Tibial artery (tissue), 4 donors: ENCODE measurements around the gene TIMMDC1.

Experiments
- DNase-seq, 2 donors: peaks; one replicate each; pipeline ENCODE4 v3.0.0-alpha.2; 2019
- H3K27ac ChIP-seq, 2 donors: fragments of 200-600 bp; sonication (generic) in 1 of 2; 1 replicate in 1 of 2; 2 replicates in 1 of 2; pipeline ENCODE4 v1.5.1; 2018 to 2019; ENCODE audit warnings: mild to moderate bottlenecking in 1 of 2
- H3K27me3 ChIP-seq, 2 donors: fragments of 200-600 bp; sonication (generic) in 1 of 2; one replicate each; pipeline versions ENCODE4 v1.5.1 to v1.6.0; 2016 to 2019
- H3K36me3 ChIP-seq, 3 donors: fragments of 200-600 bp; sonication (generic) in 2 of 3; one replicate each; pipeline ENCODE4 v1.5.1; 2016 to 2019; ENCODE audit warnings: mild to moderate bottlenecking in 2 of 3
- H3K4me1 ChIP-seq, 4 donors: fragments of 200-600 bp; sonication (generic) in 2 of 4; 1 replicate in 3 of 4; 2 replicates in 1 of 4; pipeline ENCODE4 v1.5.1; 2016 to 2019
- H3K4me3 ChIP-seq, 2 donors: fragments of 200-600 bp; sonication (generic) in 1 of 2; 1 replicate in 1 of 2; 2 replicates in 1 of 2; pipeline ENCODE4 v1.5.1; 2018 to 2019; ENCODE audit warnings: mild to moderate bottlenecking in 2 of 2
- H3K9me3 ChIP-seq, 3 donors: fragments of 200-600 bp; sonication (generic) in 1 of 3; one replicate each; pipeline ENCODE4 v1.5.1; 2016 to 2019
- CTCF ChIP-seq, 2 experiments: fragments of 200-600 bp in 1 of 2; fragments of 450-650 bp in 1 of 2; IDR thresholded peaks; one replicate each; pipeline ENCODE4 v1.5.1; 2017 to 2019; ENCODE audit warnings: antibody characterized with exemption in 2 of 2, mild to moderate bottlenecking in 1 of 2, moderate library complexity in 1 of 2
- intact Hi-C: fragments of 100-400 bp; cut with DNase I; formaldehyde crosslinking; loops from one replicate; pipeline ENCODE4 v1.15.0; 2023; ENCODE audit warnings: low total_unique reads

Gene TIMMDC1

GRCh38 chr3:119555309-119555735 is 57.0 kb downstream of the TIMMDC1 start:
- no peaks in the 10 kb centered on the region for H3K4me1 ChIP-seq
- no peak overlapping the region for H3K4me3 ChIP-seq
- no peaks in the 10 kb centered on the region for H3K36me3 ChIP-seq
- no peaks in the 10 kb centered on the region for H3K27me3 ChIP-seq
- TF ChIP-seq CTCF (IDR thresholded peaks at IDR 0.05), result no peak
- intact Hi-C loops, result no loop called here
- H3K9me3 ChIP-seq, result no peaks in the 10 kb centered on the region
- DNase-seq, result no peak
- H3K27ac ChIP-seq, result no peak overlapping the region

GRCh38 chr3:119555929-119556328 is 57.6 kb downstream of the TIMMDC1 start:
- intact Hi-C loops, result no loop called here
- H3K27ac ChIP-seq, result no peak overlapping the region
- no peak for DNase-seq
- H3K27me3 ChIP-seq, result no peaks in the 10 kb centered on the region
- no peaks in the 10 kb centered on the region for H3K4me1 ChIP-seq
- TF ChIP-seq CTCF (IDR thresholded peaks at IDR 0.05), result no peak
- H3K36me3 ChIP-seq, result no peaks in the 10 kb centered on the region
- H3K4me3 ChIP-seq, result no peak overlapping the region
- no peaks in the 10 kb centered on the region for H3K9me3 ChIP-seq

GRCh38 chr3:119557192-119557876 is 59.0 kb downstream of the TIMMDC1 start:
- Histone ChIP-seq H3K9me3 (no peaks in the 10 kb centered on the region), H3K27ac (no peak overlapping the region), H3K36me3 (no peaks in the 10 kb centered on the region), H3K27me3 (no peaks in the 10 kb centered on the region), H3K4me3 (no peak overlapping the region), H3K4me1 (no peaks in the 10 kb centered on the region)
- DNase-seq, result no peak
- TF ChIP-seq CTCF (IDR thresholded peaks at IDR 0.05), result no peak
- intact Hi-C loops, result no loop called here

- no peaks in the 10 kb centered on the region for H3K4me1 ChIP-seq
Observed at GRCh38 chr3:119557877-119558269, 59.5 kb downstream of the TIMMDC1 start.

GRCh38 chr3:119558626-119559317 is 60.4 kb downstream of the TIMMDC1 start:
- H3K4me3 ChIP-seq, result no peak overlapping the region
- no peaks in the 10 kb centered on the region for H3K27me3 ChIP-seq
- intact Hi-C loops, result no loop called here
- no peak for TF ChIP-seq CTCF (IDR thresholded peaks at IDR 0.05)
- no peak for DNase-seq
- no peaks in the 10 kb centered on the region for H3K9me3 ChIP-seq
- H3K27ac ChIP-seq, result no peak overlapping the region
- no peaks in the 10 kb centered on the region for H3K4me1 ChIP-seq
- no peaks in the 10 kb centered on the region for H3K36me3 ChIP-seq

More at GRCh38 chr3:119557877-119558269, 59.5 kb downstream of the TIMMDC1 start:
- DNase-seq, result no peak
- TF ChIP-seq CTCF (IDR thresholded peaks at IDR 0.05), result no peak
- intact Hi-C loops, result no loop called here
- Histone ChIP-seq H3K27ac (no peak overlapping the region), H3K27me3 (no peaks in the 10 kb centered on the region), H3K36me3 (no peaks in the 10 kb centered on the region), H3K4me3 (no peak overlapping the region), H3K9me3 (no peaks in the 10 kb centered on the region)
